Neural cell (in vitro differentiated cells): Measurements from ENCODE around the gene POLR2L. TPM values are rescaled to one million over a fixed set of nuclear protein-coding genes. Genes with fewer than 3 reads are reported as not detected.

Source experiments
- H2AFZ ChIP-seq: fragments of 200-600, 300-800 bp; sonication (generic), shearing (Covaris generic); 2 replicates; pipeline ENCODE4 v1.6.0; 2014; ENCODE audit warnings: low read depth, mild to moderate bottlenecking, antibody characterized with exemption, low read length, moderate library complexity
- H3F3A ChIP-seq: fragments of 200-600 bp; shearing (Covaris generic); 2 replicates; pipeline ENCODE4 v1.6.1; 2016; ENCODE audit warnings: mild to moderate bottlenecking, moderate library complexity, mixed read lengths, antibody characterized with exemption, low read length; ENCODE audit not compliant: insufficient read depth, poor library complexity, severe bottlenecking
- H3K27ac ChIP-seq: fragments of 200-600, 300-800 bp; sonication (generic), shearing (Covaris generic); 2 replicates; pipeline ENCODE4 v1.5.1; 2014; ENCODE audit warnings: mild to moderate bottlenecking, low read length, moderate library complexity
- H3K27me3 ChIP-seq: fragments of 300-800, 200-600 bp; sonication (generic), shearing (Covaris generic); 2 replicates; pipeline ENCODE4 v1.6.0; 2014; ENCODE audit warnings: mild to moderate bottlenecking, low read depth, low read length, moderate library complexity; ENCODE audit not compliant: insufficient read depth
- H3K36me3 ChIP-seq: fragments of 300-800, 200-600 bp; sonication (generic), shearing (Covaris generic); 2 replicates; pipeline ENCODE4 v1.5.1; 2014; ENCODE audit warnings: mild to moderate bottlenecking, antibody characterized with exemption, low read length, moderate library complexity; ENCODE audit not compliant: insufficient read depth
- H3K4me2 ChIP-seq: fragments of 300-800, 200-600 bp; sonication (generic), shearing (Covaris generic); 2 replicates; pipeline ENCODE4 v1.6.0; 2014; ENCODE audit warnings: mild to moderate bottlenecking, low read length
- H3K4me3 ChIP-seq: fragments of 300-800, 200-600 bp; sonication (generic), shearing (Covaris generic); 2 replicates; pipeline ENCODE4 v1.5.1; 2014; ENCODE audit warnings: mild to moderate bottlenecking, low read length, moderate library complexity
- H3K79me2 ChIP-seq: fragments of 200-600 bp; shearing (Covaris generic); replicated peaks from 2 replicates; pipeline ENCODE4 v1.6.0; 2014; ENCODE audit warnings: mild to moderate bottlenecking, low read length, moderate library complexity; ENCODE audit not compliant: insufficient read depth
- H3K9ac ChIP-seq: fragments of 300-800, 200-600 bp; sonication (generic), shearing (Covaris generic); 2 replicates; pipeline ENCODE4 v1.6.1; 2016; ENCODE audit warnings: mild to moderate bottlenecking, low read length, mixed read lengths
- H3K9me2 ChIP-seq: fragments of 200-600 bp; shearing (Covaris generic); 2 replicates; pipeline ENCODE4 v1.6.1; 2016; ENCODE audit warnings: mild to moderate bottlenecking, low read length, mixed read lengths; ENCODE audit not compliant: insufficient read depth
- H3K9me3 ChIP-seq: fragments of 200-600, 300-800 bp; sonication (generic), shearing (Covaris generic); 2 replicates; pipeline ENCODE4 v1.6.1; 2016; ENCODE audit warnings: mild to moderate bottlenecking, mixed run types, low read length, moderate library complexity, mixed read lengths
- H4K20me1 ChIP-seq: fragments of 200-600 bp; shearing (Covaris generic); 2 replicates; pipeline ENCODE4 v1.6.1; 2016; ENCODE audit warnings: mild to moderate bottlenecking, mixed run types; ENCODE audit not compliant: insufficient read depth
- EP300 ChIP-seq: fragments of 450-650 bp; conservative IDR thresholded peaks from 2 replicates; pipeline ENCODE4 v1.6.1; 2014; ENCODE audit warnings: antibody characterized with exemption, mild to moderate bottlenecking, moderate library complexity; ENCODE audit not compliant: poor library complexity, severe bottlenecking
- EZH2 ChIP-seq: fragments of 200-600, 300-800 bp; shearing (Covaris generic), sonication (generic); IDR thresholded peaks from 2 replicates; pipeline ENCODE4 v1.6.1; 2014; ENCODE audit warnings: antibody characterized with exemption, low read length, borderline replicate concordance, mild to moderate bottlenecking; ENCODE audit not compliant: insufficient read depth, poor library complexity, severe bottlenecking
- MXI1 ChIP-seq: fragments of 450-650 bp; conservative IDR thresholded peaks from 2 replicates; pipeline ENCODE4 v1.6.1; 2014; ENCODE audit warnings: antibody characterized with exemption, mild to moderate bottlenecking; ENCODE audit not compliant: poor library complexity, severe bottlenecking
- POLR2AphosphoS5 ChIP-seq: IDR thresholded peaks from 2 replicates; pipeline ENCODE4 v1.6.1; 2012
- RAD21 ChIP-seq: fragments of 450-650 bp; conservative IDR thresholded peaks from 2 replicates; pipeline ENCODE4 v1.6.1; 2014; ENCODE audit warnings: antibody characterized with exemption, mild to moderate bottlenecking, moderate library complexity
- SMC3 ChIP-seq: fragments of 450-650 bp; conservative IDR thresholded peaks from 2 replicates; pipeline ENCODE4 v1.6.1; 2014; ENCODE audit warnings: antibody characterized with exemption, mild to moderate bottlenecking, moderate library complexity; ENCODE audit not compliant: poor library complexity
- TAF1 ChIP-seq: IDR thresholded peaks from 2 replicates; pipeline ENCODE4 v1.6.1; 2012; ENCODE audit warnings: low read depth
- polyA plus RNA-seq: library from polyadenylated mRNA; depleted of rRNA; stranded (reverse); fragments of >200 nt; gene quantifications from 2 replicates; pipeline ENCODE4 v1.2.3, GENCODE V29; 2014
- TF ChIP-seq, protein P1 (sequence below): IDR thresholded peaks from 2 replicates; pipeline ENCODE4 v1.6.1; 2012; ENCODE audit warnings: borderline replicate concordance
- TF ChIP-seq, protein P2 (sequence below): fragments of 450-650 bp; IDR thresholded peaks from 2 replicates; pipeline ENCODE4 v1.5.1; 2014; ENCODE audit warnings: antibody characterized with exemption, mild to moderate bottlenecking, moderate library complexity; ENCODE audit not compliant: poor library complexity, severe bottlenecking

The POLR2L gene
- polyA plus RNA-seq, 1 donor from 2014 or later: 62.3 TPM

DNA sequence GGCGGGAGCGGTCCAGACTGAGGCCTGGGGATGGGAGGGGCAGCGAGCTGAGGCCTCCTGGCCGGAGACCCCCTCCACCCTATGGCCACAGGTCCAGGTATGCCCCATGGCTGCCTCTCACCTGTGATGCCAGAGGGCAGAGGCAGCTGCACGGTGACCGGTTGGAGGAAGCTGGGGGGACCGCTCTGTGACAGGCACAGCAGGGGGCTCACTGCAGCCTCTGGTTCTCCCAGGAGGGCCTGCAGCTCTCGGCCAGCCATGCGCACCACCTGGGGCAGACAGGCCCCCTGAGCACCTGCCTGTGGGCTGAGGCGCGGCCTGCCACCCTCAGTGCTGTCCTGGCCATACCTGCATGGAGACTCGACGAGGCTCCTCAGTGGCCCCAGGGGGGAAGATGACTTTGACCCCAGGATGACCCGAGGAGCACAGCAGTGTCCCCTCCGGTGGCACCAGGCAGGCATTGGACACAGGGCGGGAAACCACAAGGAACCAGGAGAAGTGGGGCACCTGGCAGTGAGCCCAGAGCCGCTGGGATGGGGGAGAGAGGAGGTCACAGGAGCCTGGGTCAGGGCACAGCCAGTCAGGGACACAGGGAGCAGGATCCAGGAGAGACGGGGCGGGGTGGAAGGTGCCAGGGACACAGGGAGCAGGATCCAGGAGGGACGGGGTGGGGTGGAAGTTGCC lies 41.1 kb downstream of the POLR2L start:
- no peaks in the 10 kb centered on the region for H3K27me3 ChIP-seq
- H3K9me3 ChIP-seq: no peaks in the 10 kb centered on the region
- H3K9me2 ChIP-seq: no peaks in the 10 kb centered on the region
- peaks cover 9% of the 10 kb centered on the region for H3K79me2 ChIP-seq
- no peak overlapping the region for H3K27ac ChIP-seq
- H3K4me2 ChIP-seq: no peak overlapping the region
- TF ChIP-seq MXI1 (no peak), POLR2AphosphoS5 (no peak), SMC3 (no peak), EP300 (no peak), RAD21 (no peak), TAF1 (no peak), EZH2 (no peak)
- TF ChIP-seq, protein P1, sequence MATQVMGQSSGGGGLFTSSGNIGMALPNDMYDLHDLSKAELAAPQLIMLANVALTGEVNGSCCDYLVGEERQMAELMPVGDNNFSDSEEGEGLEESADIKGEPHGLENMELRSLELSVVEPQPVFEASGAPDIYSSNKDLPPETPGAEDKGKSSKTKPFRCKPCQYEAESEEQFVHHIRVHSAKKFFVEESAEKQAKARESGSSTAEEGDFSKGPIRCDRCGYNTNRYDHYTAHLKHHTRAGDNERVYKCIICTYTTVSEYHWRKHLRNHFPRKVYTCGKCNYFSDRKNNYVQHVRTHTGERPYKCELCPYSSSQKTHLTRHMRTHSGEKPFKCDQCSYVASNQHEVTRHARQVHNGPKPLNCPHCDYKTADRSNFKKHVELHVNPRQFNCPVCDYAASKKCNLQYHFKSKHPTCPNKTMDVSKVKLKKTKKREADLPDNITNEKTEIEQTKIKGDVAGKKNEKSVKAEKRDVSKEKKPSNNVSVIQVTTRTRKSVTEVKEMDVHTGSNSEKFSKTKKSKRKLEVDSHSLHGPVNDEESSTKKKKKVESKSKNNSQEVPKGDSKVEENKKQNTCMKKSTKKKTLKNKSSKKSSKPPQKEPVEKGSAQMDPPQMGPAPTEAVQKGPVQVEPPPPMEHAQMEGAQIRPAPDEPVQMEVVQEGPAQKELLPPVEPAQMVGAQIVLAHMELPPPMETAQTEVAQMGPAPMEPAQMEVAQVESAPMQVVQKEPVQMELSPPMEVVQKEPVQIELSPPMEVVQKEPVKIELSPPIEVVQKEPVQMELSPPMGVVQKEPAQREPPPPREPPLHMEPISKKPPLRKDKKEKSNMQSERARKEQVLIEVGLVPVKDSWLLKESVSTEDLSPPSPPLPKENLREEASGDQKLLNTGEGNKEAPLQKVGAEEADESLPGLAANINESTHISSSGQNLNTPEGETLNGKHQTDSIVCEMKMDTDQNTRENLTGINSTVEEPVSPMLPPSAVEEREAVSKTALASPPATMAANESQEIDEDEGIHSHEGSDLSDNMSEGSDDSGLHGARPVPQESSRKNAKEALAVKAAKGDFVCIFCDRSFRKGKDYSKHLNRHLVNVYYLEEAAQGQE: no peak
- TF ChIP-seq, protein P2, sequence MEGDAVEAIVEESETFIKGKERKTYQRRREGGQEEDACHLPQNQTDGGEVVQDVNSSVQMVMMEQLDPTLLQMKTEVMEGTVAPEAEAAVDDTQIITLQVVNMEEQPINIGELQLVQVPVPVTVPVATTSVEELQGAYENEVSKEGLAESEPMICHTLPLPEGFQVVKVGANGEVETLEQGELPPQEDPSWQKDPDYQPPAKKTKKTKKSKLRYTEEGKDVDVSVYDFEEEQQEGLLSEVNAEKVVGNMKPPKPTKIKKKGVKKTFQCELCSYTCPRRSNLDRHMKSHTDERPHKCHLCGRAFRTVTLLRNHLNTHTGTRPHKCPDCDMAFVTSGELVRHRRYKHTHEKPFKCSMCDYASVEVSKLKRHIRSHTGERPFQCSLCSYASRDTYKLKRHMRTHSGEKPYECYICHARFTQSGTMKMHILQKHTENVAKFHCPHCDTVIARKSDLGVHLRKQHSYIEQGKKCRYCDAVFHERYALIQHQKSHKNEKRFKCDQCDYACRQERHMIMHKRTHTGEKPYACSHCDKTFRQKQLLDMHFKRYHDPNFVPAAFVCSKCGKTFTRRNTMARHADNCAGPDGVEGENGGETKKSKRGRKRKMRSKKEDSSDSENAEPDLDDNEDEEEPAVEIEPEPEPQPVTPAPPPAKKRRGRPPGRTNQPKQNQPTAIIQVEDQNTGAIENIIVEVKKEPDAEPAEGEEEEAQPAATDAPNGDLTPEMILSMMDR: no peak
- no peak overlapping the region for H3K4me3 ChIP-seq
- H2AFZ ChIP-seq: no peak overlapping the region
- no peaks in the 10 kb centered on the region for H4K20me1 ChIP-seq
- H3K9ac ChIP-seq: no peak overlapping the region
- H3F3A ChIP-seq: no peaks in the 10 kb centered on the region
- no peaks in the 10 kb centered on the region for H3K36me3 ChIP-seq

DNA sequence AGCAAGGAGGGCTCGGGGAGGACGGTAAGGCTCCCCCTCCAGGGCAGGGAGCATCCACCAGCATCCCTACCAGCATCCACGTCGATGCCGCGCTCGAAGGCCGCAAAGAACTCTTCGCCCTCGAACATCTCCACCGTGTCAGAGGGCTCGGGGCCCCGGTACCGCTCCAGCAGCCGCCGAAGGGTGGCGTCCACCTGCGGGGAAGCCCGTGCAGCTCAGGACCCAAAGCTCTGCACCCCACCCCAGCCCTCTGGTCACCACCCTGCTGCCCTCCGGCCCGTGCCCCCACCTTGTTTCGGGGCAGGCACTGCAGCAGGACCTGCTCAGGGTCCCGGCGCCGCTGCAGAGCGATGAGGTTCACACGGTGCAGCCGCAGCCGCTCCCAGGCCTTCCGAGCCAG lies 41.9 kb downstream of the POLR2L start:
- peaks cover 13% of the 10 kb centered on the region for H3K79me2 ChIP-seq
- no peak overlapping the region for H3K27ac ChIP-seq
- H3K9me2 ChIP-seq: no peaks in the 10 kb centered on the region
- no peak overlapping the region for H2AFZ ChIP-seq
- no peaks in the 10 kb centered on the region for H4K20me1 ChIP-seq
- H3K4me2 ChIP-seq: no peak overlapping the region
- TF ChIP-seq, protein P2: no peak
- TF ChIP-seq EZH2 (no peak), TAF1 (no peak), EP300 (no peak), RAD21 (no peak), MXI1 (no peak), SMC3 (no peak), POLR2AphosphoS5 (no peak)
- TF ChIP-seq, protein P1: no peak
- no peaks in the 10 kb centered on the region for H3K9me3 ChIP-seq
- H3F3A ChIP-seq: no peaks in the 10 kb centered on the region
- no peaks in the 10 kb centered on the region for H3K36me3 ChIP-seq
- H3K9ac ChIP-seq: no peak overlapping the region
- H3K4me3 ChIP-seq: no peak overlapping the region
- H3K27me3 ChIP-seq: no peaks in the 10 kb centered on the region
